GM23338 (cell line): Measurements from ENCODE around the gene DGLUCY. TPM values are rescaled to one million over a fixed set of nuclear protein-coding genes. Genes with fewer than 3 reads are reported as not detected.

Source experiments
- ATAC-seq: fragments of 200-7000 bp; cut with Tn5 transposase; 3 replicates; pipeline ENCODE4 v1.9.1; 2020
- DNase-seq: peaks from one replicate; pipeline ENCODE4 v3.0.0-alpha.2; 2015; ENCODE audit warnings: low spot score
- H2AFZ ChIP-seq: fragments of 200-600 bp; sonication (generic); 2 replicates; pipeline ENCODE4 v1.8.0; 2016; ENCODE audit warnings: antibody characterized with exemption, mild to moderate bottlenecking, moderate library complexity
- H3F3A ChIP-seq: fragments of 200-600 bp; sonication (generic); replicated peaks from 2 replicates; pipeline ENCODE4 v1.8.0; 2017; ENCODE audit warnings: antibody characterized with exemption, mixed run types, low read depth
- H3K27ac ChIP-seq: fragments of 200-600 bp; sonication (generic); 2 replicates; pipeline ENCODE4 v1.6.1; 2016; ENCODE audit warnings: low read depth
- H3K27me3 ChIP-seq: fragments of 200-600 bp; sonication (generic); 2 replicates; pipeline ENCODE4 v1.8.0; 2016; ENCODE audit warnings: mild to moderate bottlenecking, mixed run types, moderate library complexity; ENCODE audit not compliant: insufficient read depth
- H3K36me3 ChIP-seq: fragments of 200-600 bp; sonication (generic); 2 replicates; pipeline ENCODE4 v1.8.0; 2016; ENCODE audit warnings: mild to moderate bottlenecking; ENCODE audit not compliant: insufficient read depth
- H3K4me1 ChIP-seq: fragments of 200-600 bp; sonication (generic); 2 replicates; pipeline ENCODE4 v1.8.0; 2016; ENCODE audit warnings: mild to moderate bottlenecking, moderate library complexity; ENCODE audit not compliant: insufficient read depth
- H3K4me2 ChIP-seq: fragments of 200-600 bp; sonication (generic); 2 replicates; pipeline ENCODE4 v1.7.1; 2017; ENCODE audit warnings: mixed run types
- H3K4me3 ChIP-seq: fragments of 200-600 bp; sonication (generic); 2 replicates; pipeline ENCODE4 v1.6.1; 2016; ENCODE audit warnings: mixed run types
- H3K79me2 ChIP-seq: fragments of 200-600 bp; sonication (generic); replicated peaks from 2 replicates; pipeline ENCODE4 v1.8.0; 2017; ENCODE audit warnings: mild to moderate bottlenecking; ENCODE audit not compliant: insufficient read depth
- H3K9me2 ChIP-seq: fragments of 200-600 bp; sonication (generic); 2 replicates; pipeline ENCODE4 v1.8.0; 2017; ENCODE audit not compliant: insufficient read depth
- H4K20me1 ChIP-seq: fragments of 200-600 bp; sonication (generic); replicated peaks from 2 replicates; pipeline ENCODE4 v1.8.0; 2017; ENCODE audit warnings: mild to moderate bottlenecking; ENCODE audit not compliant: insufficient read depth
- H3K27ac Mint-ChIP-seq: 2 replicates; pipeline ENCODE4 v1.8.0; 2020; ENCODE audit warnings: inconsistent platforms, mild to moderate bottlenecking, moderate library complexity, mixed read lengths
- H3K27me3 Mint-ChIP-seq: 3 replicates; pipeline ENCODE4 v1.8.0; 2022; ENCODE audit warnings: low read depth, mild to moderate bottlenecking, moderate library complexity, mixed read lengths, inconsistent platforms; ENCODE audit not compliant: insufficient read depth, poor library complexity
- H3K36me3 Mint-ChIP-seq: 3 replicates; pipeline ENCODE4 v1.8.0; 2021; ENCODE audit warnings: low read depth, mild to moderate bottlenecking, inconsistent platforms, moderate library complexity, mixed read lengths
- H3K4me1 Mint-ChIP-seq: 3 replicates; pipeline ENCODE4 v1.8.0; 2020; ENCODE audit warnings: mild to moderate bottlenecking, inconsistent platforms, mixed read lengths
- H3K4me3 Mint-ChIP-seq: 3 replicates; pipeline ENCODE4 v1.8.0; 2021; ENCODE audit warnings: moderate library complexity, mild to moderate bottlenecking, inconsistent platforms, mixed read lengths
- H3K9me3 Mint-ChIP-seq: 3 replicates; pipeline ENCODE4 v1.8.0; 2020; ENCODE audit warnings: moderate library complexity, mild to moderate bottlenecking, inconsistent platforms, mixed read lengths
- CREB1 ChIP-seq: fragments of 250-450 bp; sonication (Bioruptor Pico); IDR thresholded peaks from 2 replicates; pipeline ENCODE4 v1.5.0; 2020; ENCODE audit warnings: low read depth, mild to moderate bottlenecking, moderate library complexity
- EZH2 ChIP-seq: fragments of 200-600 bp; sonication (generic); IDR thresholded peaks from one replicate; pipeline ENCODE4 v1.8.0; 2017; ENCODE audit warnings: antibody characterized with exemption, mild to moderate bottlenecking, low read depth; ENCODE audit not compliant: unreplicated experiment
- EZH2phosphoT487 ChIP-seq: fragments of 200-600 bp; sonication (generic); IDR thresholded peaks from one replicate; pipeline ENCODE4 v1.8.1; 2018; ENCODE audit warnings: antibody characterized with exemption; ENCODE audit not compliant: unreplicated experiment
- JUNB ChIP-seq: IDR thresholded peaks from one replicate; pipeline ENCODE4 v1.6.1; 2016; ENCODE audit warnings: antibody characterized with exemption; ENCODE audit not compliant: unreplicated experiment
- NANOG ChIP-seq: IDR thresholded peaks from 2 replicates; pipeline ENCODE4 v1.6.1; 2016; ENCODE audit warnings: antibody characterized with exemption, borderline replicate concordance
- POLR2AphosphoS5 ChIP-seq: IDR thresholded peaks from 2 replicates; pipeline ENCODE4 v1.6.1; 2016; ENCODE audit warnings: antibody characterized with exemption, low read depth
- STAT1 ChIP-seq: IDR thresholded peaks from one replicate; pipeline ENCODE4 v1.6.1; 2016; ENCODE audit warnings: antibody characterized with exemption; ENCODE audit not compliant: unreplicated experiment
- ZNF114 ChIP-seq: fragments of 250-450 bp; sonication (Bioruptor Pico); IDR thresholded peaks from 2 replicates; pipeline ENCODE4 v1.5.0; 2020; ENCODE audit warnings: mild to moderate bottlenecking, moderate library complexity
- ZNF331 ChIP-seq: fragments of 250-450 bp; sonication (Bioruptor Pico); IDR thresholded peaks from 2 replicates; pipeline ENCODE4 v1.5.0; 2020; ENCODE audit warnings: low read depth, mild to moderate bottlenecking, moderate library complexity
- polyA plus RNA-seq: library from polyadenylated mRNA; unstranded; fragments of >200 nt; fragmentation: Nextera tagmentation; extraction: Ambion mirVana; gene quantifications from 2 replicates; pipeline ENCODE4 v1.2.1, GENCODE V29; 2016
- total RNA-seq: library from RNA; depleted of rRNA; stranded (reverse); fragments of >200 nt; shearing (Covaris generic); gene quantifications from 2 replicates; pipeline ENCODE4 v1.2.3, GENCODE V29; 2014
- TF ChIP-seq, protein P1 (sequence below): IDR thresholded peaks from 2 replicates; pipeline ENCODE4 v1.6.1; 2016; ENCODE audit warnings: antibody characterized with exemption
- TF ChIP-seq, protein P2 (sequence below): fragments of 250-450 bp; sonication (Bioruptor Pico); IDR thresholded peaks from 2 replicates; pipeline ENCODE4 v1.5.0; 2020; ENCODE audit warnings: mild to moderate bottlenecking, moderate library complexity
- TF ChIP-seq, protein P3 (sequence below), 2 experiments: fragments of 200-600 bp in 1 of 2; sonication (generic) in 1 of 2; conservative IDR thresholded peaks; 2 replicates each; pipeline versions ENCODE4 v1.5.1 to v1.6.1; 2016 to 2017; ENCODE audit warnings: antibody characterized with exemption in 2 of 2, low read depth in 2 of 2, mild to moderate bottlenecking in 2 of 2, moderate library complexity in 1 of 2
- TF ChIP-seq, protein P4 (sequence below): IDR thresholded peaks from one replicate; pipeline ENCODE4 v1.6.1; 2018; ENCODE audit warnings: antibody characterized with exemption; ENCODE audit not compliant: unreplicated experiment

Gene DGLUCY
- total and polyA plus RNA-seq, 2 experiments from 2014 or later, result 14.6 to 31.6 TPM

DNA sequence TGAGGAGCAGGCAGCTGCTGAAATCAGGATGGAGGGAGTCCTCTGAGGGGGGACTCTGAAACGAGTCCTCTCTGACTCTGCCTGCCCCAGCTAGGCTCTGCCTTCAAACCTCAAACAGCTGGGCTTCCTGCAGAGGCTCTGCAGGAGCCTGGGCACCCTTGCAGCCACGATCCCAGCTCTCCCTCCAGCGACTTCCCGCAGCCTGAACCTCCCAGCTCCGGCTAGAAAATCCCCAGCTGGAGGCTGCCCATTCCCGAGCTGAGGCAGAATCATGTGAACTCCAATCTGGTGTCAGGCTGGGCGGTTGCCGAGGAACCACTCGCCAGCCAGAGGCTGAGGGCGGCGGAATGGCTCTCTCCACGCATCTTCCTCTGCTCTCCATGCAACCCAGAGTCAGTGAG lies 130.6 kb downstream of the DGLUCY start, which contains the start of gene GPR68:
GPR68 (minus strand) TSS at position 204 of the 401 bp plus-strand sequence. CDS start 9,654 bp downstream, outside the sequence.
- no peaks in the 10 kb centered on the region for H3K9me2 ChIP-seq
- H3K27ac ChIP-seq, result no peak within 1 kb of the TSS
- Mint-ChIP-seq H3K4me1 (peaks cover 15% of the 10 kb centered on the region), H3K9me3 (peaks cover 3% of the 10 kb centered on the region; the same call in 1 of the 3 replicates), H3K27ac (no peak within 1 kb of the TSS), H3K27me3 (peaks cover 4% of the 10 kb centered on the region), H3K36me3 (no peaks in the 10 kb centered on the region; the same call in 2 of the 3 replicates), H3K4me3 (no peak within 1 kb of the TSS)
- H3K4me1 ChIP-seq, result no peaks in the 10 kb centered on the region
- H4K20me1 ChIP-seq, result no peaks in the 10 kb centered on the region
- ATAC-seq (peak; percentile 91), DNase-seq (peak; percentile 61)
- TF ChIP-seq EZH2 (no peak), JUNB (no peak), NANOG (no peak), ZNF331 (CRISPR knock-in tag) (no peak), EZH2phosphoT487 (no peak), POLR2AphosphoS5 (no peak), CREB1 (no peak), STAT1 (no peak), ZNF114 (CRISPR knock-in tag) (no peak)
- TF ChIP-seq, protein P1, sequence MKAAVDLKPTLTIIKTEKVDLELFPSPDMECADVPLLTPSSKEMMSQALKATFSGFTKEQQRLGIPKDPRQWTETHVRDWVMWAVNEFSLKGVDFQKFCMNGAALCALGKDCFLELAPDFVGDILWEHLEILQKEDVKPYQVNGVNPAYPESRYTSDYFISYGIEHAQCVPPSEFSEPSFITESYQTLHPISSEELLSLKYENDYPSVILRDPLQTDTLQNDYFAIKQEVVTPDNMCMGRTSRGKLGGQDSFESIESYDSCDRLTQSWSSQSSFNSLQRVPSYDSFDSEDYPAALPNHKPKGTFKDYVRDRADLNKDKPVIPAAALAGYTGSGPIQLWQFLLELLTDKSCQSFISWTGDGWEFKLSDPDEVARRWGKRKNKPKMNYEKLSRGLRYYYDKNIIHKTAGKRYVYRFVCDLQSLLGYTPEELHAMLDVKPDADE, result no peak
- TF ChIP-seq, protein P2, sequence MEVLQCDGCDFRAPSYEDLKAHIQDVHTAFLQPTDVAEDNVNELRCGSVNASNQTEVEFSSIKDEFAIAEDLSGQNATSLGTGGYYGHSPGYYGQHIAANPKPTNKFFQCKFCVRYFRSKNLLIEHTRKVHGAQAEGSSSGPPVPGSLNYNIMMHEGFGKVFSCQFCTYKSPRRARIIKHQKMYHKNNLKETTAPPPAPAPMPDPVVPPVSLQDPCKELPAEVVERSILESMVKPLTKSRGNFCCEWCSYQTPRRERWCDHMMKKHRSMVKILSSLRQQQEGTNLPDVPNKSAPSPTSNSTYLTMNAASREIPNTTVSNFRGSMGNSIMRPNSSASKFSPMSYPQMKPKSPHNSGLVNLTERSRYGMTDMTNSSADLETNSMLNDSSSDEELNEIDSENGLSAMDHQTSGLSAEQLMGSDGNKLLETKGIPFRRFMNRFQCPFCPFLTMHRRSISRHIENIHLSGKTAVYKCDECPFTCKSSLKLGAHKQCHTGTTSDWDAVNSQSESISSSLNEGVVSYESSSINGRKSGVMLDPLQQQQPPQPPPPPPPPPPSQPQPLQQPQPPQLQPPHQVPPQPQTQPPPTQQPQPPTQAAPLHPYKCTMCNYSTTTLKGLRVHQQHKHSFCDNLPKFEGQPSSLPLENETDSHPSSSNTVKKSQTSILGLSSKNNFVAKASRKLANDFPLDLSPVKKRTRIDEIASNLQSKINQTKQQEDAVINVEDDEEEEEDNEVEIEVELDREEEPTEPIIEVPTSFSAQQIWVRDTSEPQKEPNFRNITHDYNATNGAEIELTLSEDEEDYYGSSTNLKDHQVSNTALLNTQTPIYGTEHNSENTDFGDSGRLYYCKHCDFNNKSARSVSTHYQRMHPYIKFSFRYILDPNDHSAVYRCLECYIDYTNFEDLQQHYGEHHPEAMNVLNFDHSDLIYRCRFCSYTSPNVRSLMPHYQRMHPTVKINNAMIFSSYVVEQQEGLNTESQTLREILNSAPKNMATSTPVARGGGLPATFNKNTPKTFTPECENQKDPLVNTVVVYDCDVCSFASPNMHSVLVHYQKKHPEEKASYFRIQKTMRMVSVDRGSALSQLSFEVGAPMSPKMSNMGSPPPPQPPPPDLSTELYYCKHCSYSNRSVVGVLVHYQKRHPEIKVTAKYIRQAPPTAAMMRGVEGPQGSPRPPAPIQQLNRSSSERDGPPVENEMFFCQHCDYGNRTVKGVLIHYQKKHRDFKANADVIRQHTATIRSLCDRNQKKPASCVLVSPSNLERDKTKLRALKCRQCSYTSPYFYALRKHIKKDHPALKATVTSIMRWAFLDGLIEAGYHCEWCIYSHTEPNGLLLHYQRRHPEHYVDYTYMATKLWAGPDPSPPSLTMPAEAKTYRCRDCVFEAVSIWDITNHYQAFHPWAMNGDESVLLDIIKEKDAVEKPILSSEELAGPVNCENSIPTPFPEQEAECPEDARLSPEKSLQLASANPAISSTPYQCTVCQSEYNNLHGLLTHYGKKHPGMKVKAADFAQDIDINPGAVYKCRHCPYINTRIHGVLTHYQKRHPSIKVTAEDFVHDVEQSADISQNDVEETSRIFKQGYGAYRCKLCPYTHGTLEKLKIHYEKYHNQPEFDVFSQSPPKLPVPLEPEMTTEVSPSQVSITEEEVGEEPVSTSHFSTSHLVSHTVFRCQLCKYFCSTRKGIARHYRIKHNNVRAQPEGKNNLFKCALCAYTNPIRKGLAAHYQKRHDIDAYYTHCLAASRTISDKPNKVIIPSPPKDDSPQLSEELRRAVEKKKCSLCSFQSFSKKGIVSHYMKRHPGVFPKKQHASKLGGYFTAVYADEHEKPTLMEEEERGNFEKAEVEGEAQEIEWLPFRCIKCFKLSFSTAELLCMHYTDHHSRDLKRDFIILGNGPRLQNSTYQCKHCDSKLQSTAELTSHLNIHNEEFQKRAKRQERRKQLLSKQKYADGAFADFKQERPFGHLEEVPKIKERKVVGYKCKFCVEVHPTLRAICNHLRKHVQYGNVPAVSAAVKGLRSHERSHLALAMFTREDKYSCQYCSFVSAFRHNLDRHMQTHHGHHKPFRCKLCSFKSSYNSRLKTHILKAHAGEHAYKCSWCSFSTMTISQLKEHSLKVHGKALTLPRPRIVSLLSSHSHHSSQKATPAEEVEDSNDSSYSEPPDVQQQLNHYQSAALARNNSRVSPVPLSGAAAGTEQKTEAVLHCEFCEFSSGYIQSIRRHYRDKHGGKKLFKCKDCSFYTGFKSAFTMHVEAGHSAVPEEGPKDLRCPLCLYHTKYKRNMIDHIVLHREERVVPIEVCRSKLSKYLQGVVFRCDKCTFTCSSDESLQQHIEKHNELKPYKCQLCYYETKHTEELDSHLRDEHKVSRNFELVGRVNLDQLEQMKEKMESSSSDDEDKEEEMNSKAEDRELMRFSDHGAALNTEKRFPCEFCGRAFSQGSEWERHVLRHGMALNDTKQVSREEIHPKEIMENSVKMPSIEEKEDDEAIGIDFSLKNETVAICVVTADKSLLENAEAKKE (CRISPR knock-in tag), result no peak
- TF ChIP-seq, protein P3, sequence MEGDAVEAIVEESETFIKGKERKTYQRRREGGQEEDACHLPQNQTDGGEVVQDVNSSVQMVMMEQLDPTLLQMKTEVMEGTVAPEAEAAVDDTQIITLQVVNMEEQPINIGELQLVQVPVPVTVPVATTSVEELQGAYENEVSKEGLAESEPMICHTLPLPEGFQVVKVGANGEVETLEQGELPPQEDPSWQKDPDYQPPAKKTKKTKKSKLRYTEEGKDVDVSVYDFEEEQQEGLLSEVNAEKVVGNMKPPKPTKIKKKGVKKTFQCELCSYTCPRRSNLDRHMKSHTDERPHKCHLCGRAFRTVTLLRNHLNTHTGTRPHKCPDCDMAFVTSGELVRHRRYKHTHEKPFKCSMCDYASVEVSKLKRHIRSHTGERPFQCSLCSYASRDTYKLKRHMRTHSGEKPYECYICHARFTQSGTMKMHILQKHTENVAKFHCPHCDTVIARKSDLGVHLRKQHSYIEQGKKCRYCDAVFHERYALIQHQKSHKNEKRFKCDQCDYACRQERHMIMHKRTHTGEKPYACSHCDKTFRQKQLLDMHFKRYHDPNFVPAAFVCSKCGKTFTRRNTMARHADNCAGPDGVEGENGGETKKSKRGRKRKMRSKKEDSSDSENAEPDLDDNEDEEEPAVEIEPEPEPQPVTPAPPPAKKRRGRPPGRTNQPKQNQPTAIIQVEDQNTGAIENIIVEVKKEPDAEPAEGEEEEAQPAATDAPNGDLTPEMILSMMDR (conservative IDR thresholded peaks at IDR 0.05; ENCODE audit: low read depth in 2 of 2), result no peak
- TF ChIP-seq, protein P4, sequence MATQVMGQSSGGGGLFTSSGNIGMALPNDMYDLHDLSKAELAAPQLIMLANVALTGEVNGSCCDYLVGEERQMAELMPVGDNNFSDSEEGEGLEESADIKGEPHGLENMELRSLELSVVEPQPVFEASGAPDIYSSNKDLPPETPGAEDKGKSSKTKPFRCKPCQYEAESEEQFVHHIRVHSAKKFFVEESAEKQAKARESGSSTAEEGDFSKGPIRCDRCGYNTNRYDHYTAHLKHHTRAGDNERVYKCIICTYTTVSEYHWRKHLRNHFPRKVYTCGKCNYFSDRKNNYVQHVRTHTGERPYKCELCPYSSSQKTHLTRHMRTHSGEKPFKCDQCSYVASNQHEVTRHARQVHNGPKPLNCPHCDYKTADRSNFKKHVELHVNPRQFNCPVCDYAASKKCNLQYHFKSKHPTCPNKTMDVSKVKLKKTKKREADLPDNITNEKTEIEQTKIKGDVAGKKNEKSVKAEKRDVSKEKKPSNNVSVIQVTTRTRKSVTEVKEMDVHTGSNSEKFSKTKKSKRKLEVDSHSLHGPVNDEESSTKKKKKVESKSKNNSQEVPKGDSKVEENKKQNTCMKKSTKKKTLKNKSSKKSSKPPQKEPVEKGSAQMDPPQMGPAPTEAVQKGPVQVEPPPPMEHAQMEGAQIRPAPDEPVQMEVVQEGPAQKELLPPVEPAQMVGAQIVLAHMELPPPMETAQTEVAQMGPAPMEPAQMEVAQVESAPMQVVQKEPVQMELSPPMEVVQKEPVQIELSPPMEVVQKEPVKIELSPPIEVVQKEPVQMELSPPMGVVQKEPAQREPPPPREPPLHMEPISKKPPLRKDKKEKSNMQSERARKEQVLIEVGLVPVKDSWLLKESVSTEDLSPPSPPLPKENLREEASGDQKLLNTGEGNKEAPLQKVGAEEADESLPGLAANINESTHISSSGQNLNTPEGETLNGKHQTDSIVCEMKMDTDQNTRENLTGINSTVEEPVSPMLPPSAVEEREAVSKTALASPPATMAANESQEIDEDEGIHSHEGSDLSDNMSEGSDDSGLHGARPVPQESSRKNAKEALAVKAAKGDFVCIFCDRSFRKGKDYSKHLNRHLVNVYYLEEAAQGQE, result no peak
- no peaks in the 10 kb centered on the region for H3K79me2 ChIP-seq
- H3F3A ChIP-seq, result no peaks in the 10 kb centered on the region
- H3K4me2 ChIP-seq, result no peak within 1 kb of the TSS
- H2AFZ ChIP-seq, result 0 out of 2 replicates have a peak within 1 kb of the TSS, but pooled peaks have one; percentile 63
- H3K4me3 ChIP-seq, result no peak within 1 kb of the TSS
- no peaks in the 10 kb centered on the region for H3K27me3 ChIP-seq
- no peaks in the 10 kb centered on the region for H3K36me3 ChIP-seq
